Hematopoietic multipotent progenitor cell treated with erythropoietin and hydrocortisone succinate and interleukin-3 and kit ligand, for 17 days (in vitro differentiated cells): ENCODE results near the gene SLC5A5.
"Not testable (repeated sequence)": the region's sequence is repeated elsewhere in the genome, so short reads cannot be mapped to it uniquely, and the experiment has no call there.

Experiments
- DNase-seq: peaks from one replicate; pipeline ENCODE4 v3.0.0-alpha.2; 2015; ENCODE audit warnings: low spot score

Gene SLC5A5

DNA sequence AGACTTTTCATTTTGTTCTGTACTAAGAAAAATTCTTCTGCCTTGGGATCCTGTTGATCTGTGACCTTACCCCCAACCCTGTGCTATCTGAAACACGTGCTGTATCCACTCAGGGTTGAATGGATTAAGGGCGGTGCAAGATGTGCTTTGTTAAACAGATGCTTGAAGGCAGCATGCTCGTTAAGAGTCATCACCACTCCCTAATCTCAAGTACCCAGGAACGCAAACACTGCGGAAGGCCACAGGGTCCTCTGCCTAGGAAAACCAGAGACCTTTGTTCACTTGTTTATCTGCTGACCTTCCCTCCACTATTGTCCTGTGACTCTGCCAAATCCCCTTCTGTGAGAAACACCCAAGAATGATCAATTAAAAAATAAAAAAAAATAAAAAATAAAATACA, 47.4 kb downstream of the SLC5A5 start:
- not testable (repeated sequence) for DNase-seq

DNA sequence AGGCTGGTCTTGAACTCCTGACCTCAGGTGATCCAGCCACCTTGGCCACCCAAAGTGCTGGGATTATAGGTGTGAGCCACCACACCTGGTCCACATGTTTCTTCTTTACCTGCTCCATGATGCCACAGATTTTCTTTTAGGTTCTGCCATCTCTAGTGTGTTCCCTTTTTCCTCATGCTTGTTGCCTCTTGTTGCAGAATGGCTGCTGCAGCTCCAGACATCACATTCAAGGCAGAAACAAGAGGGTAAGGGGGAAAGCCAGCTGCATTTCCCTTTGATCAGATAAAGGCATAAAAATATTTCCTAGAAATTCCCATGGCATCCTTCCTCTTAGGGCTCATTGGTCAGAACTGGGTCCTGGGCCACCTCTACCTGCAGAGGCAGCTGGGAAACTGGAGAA, 48.8 kb downstream of the SLC5A5 start:
- no peak for DNase-seq

DNA sequence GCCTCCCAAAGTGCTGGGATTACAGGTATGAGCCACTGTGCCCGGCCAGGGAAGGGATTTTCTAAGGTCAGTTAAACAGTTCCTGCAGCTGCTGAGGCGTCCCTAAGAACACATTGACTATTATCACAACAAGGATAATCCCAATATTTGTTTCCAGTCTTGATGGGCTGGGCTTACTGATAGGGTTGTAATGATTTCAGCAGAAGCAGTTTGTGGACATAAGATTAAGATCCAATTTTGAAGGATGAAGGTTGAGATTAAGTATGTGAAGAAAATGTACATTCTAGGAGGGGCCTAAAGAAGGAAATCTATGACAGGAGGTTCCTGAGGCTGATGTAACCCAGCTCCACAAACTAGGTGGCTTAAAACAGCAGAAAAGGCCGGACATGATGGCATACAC, 50.4 kb downstream of the SLC5A5 start:
- DNase-seq, result no peak

DNA sequence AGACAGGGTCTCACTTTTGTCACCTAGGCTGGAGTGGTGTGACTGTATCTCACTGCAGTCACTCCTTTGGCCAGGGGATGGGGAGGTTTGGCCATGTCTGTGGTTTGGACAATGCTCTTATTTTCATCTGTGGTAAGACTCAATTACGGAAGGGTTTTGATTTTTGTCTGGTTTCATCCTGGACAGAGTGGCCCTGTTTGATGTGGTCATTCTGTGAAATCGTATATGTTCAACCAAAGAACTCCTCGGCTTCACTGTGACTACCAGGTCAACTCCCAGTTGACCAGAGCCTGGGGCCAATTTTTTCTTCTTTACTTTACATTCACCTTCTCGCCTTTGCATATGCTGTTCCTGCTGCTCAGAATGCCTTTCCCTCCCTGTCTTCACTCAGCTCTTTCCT, 54.3 kb downstream of the SLC5A5 start:
- DNase-seq, result no peak

DNA sequence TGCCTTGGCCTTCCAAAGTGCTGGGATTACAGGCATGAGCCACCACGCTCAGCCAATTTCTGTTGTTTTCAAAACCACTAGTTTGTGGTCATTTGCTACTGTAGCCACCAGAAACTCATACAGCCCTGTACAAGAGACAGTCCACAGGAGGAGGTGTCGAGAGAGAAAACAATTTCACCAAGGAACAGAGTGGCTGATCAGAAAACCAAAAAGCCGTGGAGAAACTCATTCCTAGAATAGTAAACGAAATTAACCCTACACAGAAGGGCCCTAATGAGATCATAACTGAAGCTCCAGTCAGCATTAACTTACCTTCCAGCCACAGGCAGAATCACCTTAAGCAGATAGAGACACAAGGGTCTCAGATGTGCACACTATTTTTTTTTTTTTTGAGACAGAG, 57.3 kb downstream of the SLC5A5 start:
- no peak for DNase-seq

DNA sequence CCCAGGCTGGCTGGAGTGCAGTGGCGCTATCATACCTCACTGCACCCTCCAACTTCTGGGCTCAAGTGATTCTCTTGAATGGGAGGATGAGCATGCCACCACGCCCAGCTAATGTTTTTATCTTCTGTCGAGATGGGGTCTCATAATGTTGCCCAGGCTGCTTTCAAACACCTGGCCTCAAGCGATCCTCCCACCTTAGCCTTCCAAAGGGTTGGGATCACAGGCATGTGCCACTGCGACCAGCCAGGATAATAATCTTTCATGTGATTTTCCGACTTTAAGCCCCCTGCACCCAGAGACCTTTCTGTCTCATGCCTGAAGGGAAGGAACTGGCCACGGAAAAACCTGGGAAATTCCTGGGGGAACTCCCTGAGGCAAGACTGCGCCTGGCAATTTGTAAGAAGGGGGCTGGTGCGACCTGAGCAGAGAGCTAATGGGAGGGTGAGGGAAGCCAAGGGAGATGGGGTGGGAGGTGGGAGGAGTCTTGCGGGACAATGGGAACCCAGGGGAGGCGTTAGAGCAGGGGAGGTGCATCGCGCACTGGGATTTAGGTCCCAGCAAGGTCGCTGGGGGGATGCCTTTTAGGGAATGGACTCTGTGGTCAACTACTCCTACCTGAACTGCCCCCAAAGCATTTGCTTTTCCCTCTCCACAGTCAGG, 59.9 kb downstream of the SLC5A5 start:
- no peak for DNase-seq

DNA sequence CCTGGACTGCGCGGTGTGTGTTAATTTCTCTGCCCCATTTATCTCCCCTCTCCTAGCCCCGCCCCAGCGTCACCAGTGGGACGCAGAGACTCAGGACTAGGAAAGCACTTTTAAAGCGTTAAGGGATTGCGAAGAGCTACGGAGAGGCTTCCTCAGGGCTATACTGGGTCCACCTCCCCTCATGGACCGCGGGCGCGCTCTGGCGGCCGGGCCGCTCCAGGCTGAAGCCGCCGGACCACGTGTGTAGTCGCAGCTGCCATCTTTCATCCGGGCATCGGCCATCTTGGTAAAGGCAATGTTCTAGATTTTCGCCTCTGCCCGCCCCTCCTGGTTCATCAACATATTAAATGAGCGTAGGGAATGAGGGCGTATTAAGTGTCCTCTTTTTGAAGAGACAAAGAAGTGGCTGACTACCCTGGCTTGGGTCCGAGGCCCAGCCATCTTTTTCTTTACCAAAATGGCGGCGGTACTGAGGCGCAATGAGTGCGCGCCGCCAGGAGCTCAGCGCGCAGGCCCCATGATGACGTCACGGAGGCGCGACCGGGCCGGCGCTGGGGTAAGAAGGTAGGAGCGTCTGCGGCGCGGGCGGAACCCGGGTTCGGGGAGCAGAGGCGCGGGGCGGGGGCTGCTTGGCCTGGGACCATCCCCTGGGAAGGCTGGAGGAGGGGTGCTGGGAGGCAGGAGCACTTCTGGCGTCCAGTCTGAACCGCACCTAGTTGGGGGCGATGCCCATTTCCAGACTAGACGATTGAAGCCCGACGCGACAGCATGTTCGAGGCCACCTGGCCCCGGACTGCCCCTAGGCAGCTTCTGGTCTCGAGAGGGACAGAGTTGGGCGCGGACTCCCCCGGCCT, 61.0 kb downstream of the SLC5A5 start, which contains the start of gene CCDC124:
CCDC124 (plus strand) TSS at position 531 of the 854 bp plus-strand sequence. CDS start 3,406 bp downstream, outside the sequence.
- DNase-seq, result peak; percentile 97

DNA sequence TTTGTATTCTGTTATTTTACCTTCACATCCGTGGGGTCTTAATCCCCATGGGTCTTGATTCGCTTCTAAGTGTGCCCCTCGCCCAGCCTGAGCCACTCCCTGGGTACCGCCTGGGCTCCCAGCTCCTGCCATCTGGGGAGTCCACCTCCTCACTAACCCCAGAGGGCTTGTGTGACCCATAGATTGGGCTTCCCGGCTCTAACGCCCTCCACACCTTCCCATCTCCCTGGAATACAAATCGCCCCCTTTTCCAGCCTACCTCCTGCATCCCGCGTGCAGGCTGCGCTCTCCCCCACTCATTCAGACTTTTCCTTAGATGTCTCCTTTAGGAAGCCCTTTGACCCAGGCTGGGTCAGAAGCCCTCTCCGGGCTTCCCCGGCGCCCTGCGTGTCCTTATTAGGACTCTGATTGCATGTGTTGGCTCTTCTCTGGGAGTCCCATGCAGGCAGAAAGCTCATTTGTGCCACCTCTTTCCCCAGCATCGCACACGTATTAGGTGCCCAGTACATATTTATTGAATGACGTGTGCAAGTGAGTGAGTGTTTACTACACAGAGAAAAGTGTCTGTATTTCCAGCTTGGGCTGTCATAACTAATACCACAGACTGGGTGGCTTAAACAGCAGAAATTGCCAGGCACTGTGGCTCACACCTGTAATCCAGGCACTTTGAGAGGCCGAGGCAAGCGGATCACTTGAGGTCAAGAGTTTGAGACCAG, 61.8 kb downstream of the SLC5A5 start:
- no peak for DNase-seq

DNA sequence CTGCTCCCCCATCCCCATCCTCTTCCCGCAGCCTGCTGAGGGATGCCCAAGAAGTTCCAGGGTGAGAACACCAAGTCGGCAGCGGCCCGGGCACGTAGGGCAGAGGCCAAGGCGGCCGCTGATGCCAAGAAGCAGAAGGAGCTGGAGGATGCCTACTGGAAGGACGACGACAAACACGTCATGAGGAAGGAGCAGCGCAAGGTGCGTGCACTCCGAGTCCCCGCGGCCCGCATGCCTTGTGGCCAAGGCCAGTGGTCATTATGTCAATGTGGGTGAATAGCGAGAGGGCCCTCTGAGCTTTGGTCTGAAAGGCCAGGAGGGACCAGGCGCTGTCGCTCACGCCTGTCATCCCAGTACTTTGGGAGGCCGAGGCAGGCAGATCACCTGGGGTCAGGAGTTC, 64.6 kb downstream of the SLC5A5 start:
- no peak for DNase-seq

DNA sequence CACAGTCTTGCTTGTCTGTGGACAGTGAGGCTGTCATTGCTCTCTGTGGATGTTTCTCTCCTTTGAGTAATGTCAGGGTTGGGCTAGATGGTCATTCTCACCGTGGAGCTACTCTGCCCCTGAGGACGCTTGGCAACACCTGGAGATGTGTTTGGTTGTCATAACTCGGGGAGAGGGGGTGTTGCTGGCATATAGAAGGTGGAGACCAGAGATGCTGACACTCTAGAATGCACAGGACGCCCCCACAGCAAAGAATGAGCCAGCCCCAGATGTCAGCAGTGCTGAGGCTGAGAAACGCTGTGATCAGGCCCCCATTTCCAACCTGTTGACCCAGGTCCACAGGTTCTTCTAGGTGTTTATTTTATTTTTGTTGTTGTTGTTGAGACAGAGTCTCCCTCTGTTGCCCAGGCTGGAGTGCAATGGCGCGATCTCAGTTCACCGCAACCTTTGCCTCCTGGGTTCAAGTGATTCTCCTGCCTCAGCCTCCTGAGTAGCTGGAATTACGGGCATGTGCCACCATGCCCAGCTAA, 65.7 kb downstream of the SLC5A5 start:
- no peak for DNase-seq

DNA sequence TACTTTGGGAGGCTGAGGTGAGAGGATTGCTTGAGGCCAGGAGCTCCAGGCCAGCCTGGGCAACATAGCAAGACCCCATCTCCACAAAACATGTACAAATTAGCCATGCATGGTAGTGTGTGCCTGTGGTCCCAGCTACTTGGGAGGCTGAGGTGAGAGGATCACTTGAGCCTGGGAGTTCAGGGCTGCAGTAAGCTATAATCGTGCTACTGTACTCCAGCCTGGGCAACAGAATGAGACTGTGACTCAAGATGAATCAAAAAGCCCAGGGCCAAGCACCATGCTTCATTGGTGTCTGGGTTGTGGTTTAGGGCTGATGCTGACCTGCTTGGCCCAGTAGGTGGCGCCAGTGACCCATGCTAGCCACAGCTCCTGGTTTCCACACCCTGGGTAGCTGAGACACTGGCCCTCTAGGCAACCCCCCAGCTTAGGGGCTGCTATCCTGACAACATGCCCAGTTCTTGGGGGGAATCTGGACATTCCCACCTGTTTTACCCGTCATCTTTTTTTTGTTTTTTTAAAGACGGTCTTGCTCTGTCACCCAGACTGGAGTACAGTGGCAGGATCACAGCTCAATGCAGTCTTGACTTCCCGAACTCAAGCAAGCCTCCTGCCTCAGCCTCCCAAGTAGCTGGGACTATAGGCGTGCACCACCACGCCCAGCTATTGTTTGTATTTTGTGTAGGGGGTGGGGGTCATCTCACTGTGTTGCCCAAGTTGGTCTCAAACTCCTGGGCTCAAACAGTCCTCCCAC, 66.5 kb downstream of the SLC5A5 start:
- DNase-seq, result peak; percentile 90

DNA sequence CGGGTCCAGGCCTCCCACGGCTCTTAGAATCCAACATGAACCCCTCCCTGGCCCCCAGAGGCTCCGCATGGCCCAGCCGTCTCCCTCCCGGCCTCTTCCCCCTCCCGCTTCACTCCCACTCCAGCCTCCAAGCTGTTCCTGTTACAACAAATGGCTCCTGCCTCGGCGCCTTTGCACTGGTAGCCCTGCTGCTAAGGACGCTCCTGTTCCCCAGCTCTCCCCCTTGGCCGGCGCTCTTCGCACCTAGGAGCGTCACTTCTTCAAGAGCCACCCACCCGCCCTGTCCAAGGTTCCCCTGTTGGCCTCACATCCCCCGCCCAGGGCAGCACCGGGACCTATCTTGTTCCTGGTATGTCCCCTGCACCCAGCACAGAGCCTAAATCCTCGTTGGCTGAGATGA, 70.4 kb downstream of the SLC5A5 start:
- no peak for DNase-seq

DNA sequence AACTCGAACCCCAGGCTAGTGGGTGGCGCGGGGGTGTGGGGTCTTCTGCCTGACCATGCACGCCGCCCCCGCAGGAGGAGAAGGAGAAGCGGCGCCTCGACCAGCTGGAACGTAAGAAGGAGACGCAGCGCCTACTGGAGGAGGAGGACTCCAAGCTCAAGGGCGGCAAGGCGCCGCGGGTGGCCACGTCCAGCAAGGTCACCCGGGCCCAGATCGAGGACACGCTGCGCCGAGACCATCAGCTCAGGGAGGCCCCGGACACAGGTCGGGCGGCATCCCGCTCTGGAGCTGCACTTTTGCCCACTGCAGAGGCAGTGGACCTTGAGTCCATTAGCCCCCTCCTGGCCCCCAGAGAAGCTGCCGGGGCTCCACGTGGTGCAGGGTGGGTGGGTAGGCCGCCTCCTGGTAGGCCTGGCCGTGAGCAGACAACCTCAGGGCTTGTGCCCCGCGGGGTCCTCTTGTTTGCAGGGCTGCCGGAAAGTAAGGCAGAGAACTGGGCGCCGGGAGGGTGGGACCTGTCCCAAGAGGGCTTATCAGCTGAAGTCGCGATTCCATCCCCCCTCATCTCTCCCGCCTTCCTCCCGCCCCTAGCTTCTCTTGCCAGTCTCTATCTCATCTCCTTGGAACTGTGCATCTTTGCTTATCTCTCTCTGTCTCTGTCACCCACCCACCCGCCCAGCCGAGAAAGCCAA, 71.0 kb downstream of the SLC5A5 start:
- no peak for DNase-seq

DNA sequence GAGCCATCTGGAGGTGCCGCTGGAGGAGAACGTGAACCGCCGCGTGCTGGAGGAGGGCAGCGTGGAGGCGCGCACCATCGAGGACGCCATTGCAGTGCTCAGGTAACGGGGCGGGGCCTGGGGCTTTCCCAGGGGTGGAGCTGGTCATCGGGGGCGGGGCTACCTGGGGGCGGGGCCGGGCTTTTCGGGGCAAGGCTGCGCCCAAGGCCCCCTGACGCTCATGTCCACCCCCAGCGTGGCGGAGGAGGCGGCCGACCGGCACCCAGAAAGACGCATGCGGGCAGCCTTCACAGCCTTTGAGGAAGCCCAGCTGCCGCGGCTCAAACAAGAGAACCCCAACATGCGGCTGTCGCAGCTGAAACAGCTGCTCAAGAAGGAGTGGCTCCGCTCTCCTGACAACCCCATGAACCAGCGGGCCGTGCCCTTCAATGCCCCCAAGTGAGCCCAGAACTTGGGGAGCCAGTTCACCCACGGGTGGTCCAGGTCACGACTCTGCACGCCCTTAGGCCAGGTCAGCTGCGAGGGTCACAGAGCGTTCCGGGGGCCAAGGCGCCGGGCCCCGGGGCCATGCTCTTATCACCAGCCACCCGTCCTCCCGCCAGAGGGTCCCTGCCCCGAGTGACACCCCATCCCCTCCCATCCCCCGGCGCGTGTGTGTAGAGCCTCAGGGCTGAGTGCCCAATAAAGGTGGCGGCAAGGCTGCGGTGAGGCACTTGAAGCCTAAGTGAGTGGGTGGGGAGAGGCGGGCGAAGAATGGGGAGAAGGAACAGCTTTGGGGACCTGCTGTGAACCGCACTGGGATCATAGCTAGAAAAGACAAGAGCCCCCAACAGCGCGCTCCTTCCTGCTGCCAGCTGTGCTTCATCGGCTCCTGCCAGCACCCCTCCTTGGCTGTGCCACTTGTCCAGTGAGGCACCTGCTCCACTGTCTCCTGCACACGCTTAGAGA, 71.8 kb downstream of the SLC5A5 start:
- DNase-seq, result peak; percentile 52

DNA sequence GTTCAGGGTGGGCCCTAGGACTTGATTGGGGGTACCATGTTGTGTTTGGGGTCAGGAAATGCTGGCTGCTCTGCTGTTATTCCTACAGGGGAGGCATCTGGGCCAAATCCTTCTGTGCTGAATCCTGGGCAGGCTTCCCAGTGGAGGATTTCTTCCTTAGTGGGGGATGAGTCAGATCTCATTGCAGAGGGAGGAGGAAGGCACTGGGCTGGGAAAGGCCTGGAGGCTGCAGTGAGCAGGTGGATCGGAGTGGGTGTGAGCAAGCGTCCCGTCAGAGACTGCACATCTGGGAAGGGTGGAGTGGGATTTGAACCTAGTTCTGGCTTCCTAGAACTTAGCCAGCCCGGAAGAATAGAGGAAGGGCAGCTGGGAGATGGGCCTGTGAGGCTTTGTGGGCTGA, 72.6 kb downstream of the SLC5A5 start:
- no peak for DNase-seq
